ENCODE data around the gene KLHDC4.

KLHDC4 gene

GRCh38 chr16:87680272-87680644 lies 85.5 kb downstream of the KLHDC4 start:
- DNase-seq = no peak

- DNase-seq = no peak
These were observed 86.1 kb downstream of the KLHDC4 start for GRCh38 chr16:87679593-87680271.

GRCh38 chr16:87678618-87679017 lies 87.2 kb downstream of the KLHDC4 start:
- DNase-seq = no peak

GRCh38 chr16:87677830-87678229 lies 88.0 kb downstream of the KLHDC4 start:
- DNase-seq = no peak

- no peak for DNase-seq
These were observed 90.6 kb downstream of the KLHDC4 start for GRCh38 chr16:87675111-87675719.

- no peak for DNase-seq
These were observed 91.4 kb downstream of the KLHDC4 start for GRCh38 chr16:87674419-87674818.

GRCh38 chr16:87671715-87672270 lies 94.0 kb downstream of the KLHDC4 start:
- DNase-seq = no peak

- no peak for DNase-seq
These were observed 94.6 kb downstream of the KLHDC4 start for GRCh38 chr16:87671221-87671620.

GRCh38 chr16:87669672-87670071 lies 96.1 kb downstream of the KLHDC4 start:
- no peak for DNase-seq

GRCh38 chr16:87667946-87668345 lies 97.8 kb downstream of the KLHDC4 start:
- no peak for DNase-seq

- DNase-seq = no peak
These were observed 98.3 kb downstream of the KLHDC4 start for GRCh38 chr16:87667443-87667842.

- DNase-seq = no peak
These were observed 98.9 kb downstream of the KLHDC4 start for GRCh38 chr16:87666919-87667318.

- DNase-seq = no peak
These were observed 100.6 kb downstream of the KLHDC4 start for GRCh38 chr16:87665193-87665592.

GRCh38 chr16:87664792-87665191 lies 101.0 kb downstream of the KLHDC4 start:
- no peak for DNase-seq

- DNase-seq = no peak
These were observed 103.3 kb downstream of the KLHDC4 start for GRCh38 chr16:87662254-87663204.

GRCh38 chr16:87661561-87661960 lies 104.2 kb downstream of the KLHDC4 start:
- DNase-seq = no peak

- DNase-seq = no peak
These were observed 107.1 kb downstream of the KLHDC4 start for GRCh38 chr16:87658564-87659225.

Data from activated gamma-delta T cell (primary cell).